HG03342 (cell line): ENCODE measurements around the gene TRMO.
A peak's percentile ranks its signal among the peaks of the same experiment; 100 is the strongest.

Experiments
- ATAC-seq: cut with Tn5 transposase; IDR thresholded peaks from one replicate; pipeline ENCODE4 v1.9.1; 2021; ENCODE audit warnings: mild to moderate bottlenecking, moderate library complexity; ENCODE audit not compliant: unreplicated experiment

TRMO gene

DNA sequence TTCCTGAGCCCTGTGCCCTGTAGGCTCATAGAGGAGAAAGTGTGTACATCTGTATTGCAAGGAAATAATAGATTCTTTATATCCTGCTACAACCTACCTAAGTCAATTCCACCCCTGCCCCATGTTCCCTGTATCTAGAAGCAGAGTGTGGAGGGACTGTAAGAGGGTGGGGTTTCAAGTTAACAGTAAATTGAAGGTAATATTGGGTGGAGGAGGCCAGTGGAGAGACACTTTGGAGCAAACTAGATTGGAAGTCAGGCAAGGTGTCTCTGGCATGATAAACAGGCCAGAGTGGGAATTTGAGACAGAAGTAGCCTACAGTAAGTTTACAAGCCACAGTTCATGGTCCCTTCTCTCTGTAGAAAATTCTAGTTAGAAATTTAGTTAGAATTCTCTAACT, 17.9 kb upstream of the TRMO start:
- ATAC-seq = no peak

GRCh38 chr9:97938081-97938644, 15.9 kb upstream of the TRMO start, which contains the start of gene HEMGN:
TSS of gene HEMGN (minus strand) at chr9:97938172. CDS start at chr9:97938136, 36 bp downstream.
- no peak for ATAC-seq

DNA sequence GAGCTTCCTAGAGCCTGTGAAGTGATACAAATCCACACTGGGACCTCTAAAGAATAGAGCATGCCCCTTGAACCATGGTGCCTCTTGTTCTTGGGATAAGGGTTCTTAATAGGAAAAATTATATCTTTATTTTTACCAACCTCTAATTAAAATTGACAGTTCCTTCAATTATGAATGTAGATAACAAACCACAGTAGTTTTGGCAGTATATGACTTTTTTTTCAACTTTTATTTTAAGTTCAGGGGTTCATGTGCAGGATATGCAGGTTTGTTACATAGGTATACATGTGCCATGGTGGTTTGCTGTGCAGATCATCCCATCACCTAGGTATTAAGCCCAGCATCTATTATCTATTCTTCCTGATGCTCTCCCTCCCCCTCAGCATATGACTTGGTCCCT, 14.7 kb upstream of the TRMO start:
- no peak for ATAC-seq

DNA sequence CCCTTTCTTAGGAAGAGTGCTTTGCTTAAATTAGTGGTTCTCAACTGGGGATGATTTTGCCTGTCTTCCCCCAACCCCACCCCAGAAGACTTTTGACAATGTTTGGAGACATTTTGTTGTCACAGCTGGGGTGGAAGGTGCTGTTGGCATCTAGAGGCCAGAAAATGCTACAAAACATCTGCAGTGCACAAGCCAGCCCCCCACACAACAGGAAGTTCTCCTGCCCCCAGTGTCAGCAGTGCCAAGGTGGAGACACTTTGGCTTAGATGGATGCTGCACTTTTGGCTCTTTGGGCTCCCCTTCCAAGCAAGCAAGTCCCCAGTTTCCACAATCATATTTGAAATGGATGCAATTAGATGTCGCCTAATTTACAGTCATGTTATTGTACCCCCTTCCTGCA, 13.0 kb upstream of the TRMO start:
- no peak for ATAC-seq

DNA sequence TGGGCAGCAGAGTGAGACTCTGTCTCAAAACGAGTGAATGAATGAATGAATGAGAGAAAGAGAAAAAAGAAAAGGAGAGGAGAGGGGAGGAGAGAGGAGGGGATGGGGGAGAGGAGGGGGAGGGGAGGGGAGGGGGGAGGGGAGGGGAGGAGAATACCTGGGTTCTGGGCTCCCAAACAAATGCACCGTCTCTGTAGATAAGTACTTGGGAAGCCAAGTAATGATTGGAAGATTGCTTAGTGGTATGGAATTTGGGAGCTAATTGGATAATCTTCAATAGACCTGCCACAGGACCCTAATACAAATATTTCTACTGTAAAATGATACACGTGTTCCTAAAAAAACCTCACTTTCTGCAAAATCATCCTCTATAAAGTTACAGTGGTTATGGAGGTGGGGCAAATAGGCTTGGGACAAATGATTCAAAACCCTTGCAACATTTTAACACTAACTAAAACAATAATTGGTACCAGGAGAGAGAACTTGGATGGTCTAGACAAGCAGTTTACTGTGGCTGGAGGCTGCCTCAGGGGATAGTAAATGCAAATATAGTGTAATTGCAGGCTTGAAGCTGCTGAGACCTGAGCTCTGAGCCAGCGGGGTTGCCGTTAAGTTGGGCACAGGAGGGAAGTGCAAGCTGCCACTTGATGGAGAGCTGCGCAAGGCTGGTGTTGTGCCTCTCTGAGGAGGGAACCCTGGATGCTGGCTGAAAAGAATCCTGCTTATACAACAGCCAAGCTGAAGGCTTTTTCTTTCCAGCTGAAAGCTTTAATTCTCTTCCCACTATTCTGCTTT, 12.2 kb upstream of the TRMO start:
- ATAC-seq = no peak

DNA sequence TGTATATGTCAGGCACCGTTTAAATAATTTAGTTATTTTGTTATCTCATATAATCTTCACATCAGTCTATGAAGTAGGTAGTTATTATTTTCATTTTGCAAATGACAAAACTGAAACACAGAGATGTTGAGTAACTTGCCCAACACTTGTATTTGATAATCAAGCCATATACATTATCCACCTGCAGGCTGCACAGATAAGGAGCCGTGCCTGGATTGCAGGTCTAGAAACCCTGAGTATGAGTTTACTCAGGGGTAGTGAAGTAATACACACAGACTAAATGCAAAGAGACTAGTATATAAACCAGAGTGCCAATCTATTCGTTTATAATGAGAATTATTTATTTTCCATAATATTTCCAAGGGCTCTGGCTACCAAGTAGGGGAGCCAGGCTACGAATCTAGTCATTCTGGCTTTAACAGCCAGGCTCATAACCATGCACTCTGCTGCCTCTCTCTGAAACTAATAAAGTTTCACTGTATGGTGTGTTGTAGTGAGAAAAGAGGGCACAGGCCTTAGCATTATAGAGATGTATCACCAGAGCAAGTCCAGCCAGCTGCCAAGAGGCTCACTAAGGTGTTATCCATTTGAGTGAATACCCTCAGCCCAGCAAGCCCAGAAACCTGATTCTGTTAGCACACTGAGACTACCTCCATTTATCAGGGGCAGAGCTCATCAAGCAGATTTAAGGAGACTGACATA, 11.1 kb upstream of the TRMO start:
- no peak for ATAC-seq

- ATAC-seq = no peak
These were observed 8.7 kb upstream of the TRMO start for GRCh38 chr9:97930972-97931371.

DNA sequence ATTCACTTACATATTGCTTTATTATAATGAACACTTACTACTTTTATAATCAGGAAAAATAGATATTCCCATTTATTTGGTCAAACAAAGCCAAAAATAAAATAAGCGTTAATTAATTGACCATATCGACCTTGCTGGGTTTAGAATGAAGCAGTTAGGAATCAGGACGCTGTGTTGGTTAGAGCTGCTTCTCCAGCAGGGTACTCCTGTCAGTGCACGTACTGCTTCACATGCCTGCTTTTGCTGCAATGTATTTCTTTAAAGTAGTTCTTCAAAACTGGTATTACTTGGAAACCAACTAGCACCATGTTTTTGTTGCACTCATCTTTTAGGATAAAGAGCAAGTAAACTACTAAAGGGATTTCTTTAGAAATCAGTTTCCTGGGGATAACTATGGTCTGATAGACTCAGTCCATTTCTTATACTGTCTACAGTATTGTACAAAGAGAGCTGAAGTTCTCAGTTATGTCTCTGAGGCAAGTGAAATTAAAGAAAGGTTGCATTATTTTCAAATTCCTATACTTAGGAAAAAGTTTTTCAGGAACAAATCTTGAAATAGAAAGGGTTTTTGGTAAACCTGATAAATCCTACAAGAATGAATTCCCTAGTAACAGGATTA, 6.8 kb upstream of the TRMO start:
- ATAC-seq = no peak

DNA sequence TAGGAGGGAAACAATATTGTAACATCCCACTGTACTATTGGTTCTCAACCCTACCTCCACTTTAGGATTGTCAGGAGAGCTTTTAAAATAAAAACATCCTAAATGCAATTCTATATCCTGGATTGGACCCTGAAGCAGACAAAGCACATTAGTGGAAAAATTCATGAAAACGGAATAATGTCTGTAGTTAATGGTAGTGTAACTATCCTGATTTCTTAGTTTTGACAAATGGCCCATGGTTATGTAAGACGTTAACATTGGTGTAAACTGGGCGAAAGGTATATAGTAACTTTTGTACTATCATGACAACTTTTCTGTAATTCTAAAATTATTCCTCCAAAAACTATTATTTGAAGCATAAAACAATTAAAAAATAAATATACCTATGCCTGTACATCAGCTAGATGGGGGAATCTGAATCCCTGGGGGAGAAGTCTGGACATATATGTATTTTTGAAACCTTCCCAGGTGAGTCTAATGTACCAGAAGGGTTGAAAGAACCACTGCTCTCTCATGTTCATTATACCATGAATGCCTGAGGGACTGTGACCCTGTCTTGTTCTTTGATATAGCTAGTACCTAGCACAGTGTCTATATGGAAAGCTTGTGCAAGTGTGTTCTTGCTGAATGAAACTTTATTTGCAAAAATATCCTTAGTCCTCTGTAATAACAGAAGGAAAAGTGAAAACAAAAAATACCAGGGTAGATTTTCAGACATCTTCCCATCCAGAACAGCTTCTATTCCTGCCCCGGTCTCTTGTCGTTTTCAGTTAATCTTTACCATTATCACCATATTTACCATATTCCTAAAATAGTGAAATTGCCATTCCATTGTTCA, 3.4 kb upstream of the TRMO start:
- no peak for ATAC-seq

DNA sequence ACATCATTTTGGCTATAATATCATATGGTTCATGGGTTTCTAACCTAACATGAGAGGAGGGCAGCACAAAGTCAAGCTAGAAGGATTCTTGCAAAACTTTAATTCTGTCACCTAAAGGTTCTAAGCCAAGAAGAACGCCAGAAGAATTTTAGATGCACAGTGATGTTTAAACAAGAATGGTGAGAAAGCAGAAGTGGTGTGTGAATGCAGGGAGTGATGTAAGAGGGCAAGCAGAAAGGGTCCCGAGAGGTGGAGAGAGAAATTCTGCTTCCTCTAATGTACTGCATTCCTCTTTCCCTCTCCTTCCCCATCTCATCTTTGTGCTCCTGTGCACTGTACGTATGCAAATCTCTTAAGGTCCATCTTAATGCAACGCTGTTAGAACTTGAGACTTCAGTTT, 2.1 kb upstream of the TRMO start:
- no peak for ATAC-seq

DNA sequence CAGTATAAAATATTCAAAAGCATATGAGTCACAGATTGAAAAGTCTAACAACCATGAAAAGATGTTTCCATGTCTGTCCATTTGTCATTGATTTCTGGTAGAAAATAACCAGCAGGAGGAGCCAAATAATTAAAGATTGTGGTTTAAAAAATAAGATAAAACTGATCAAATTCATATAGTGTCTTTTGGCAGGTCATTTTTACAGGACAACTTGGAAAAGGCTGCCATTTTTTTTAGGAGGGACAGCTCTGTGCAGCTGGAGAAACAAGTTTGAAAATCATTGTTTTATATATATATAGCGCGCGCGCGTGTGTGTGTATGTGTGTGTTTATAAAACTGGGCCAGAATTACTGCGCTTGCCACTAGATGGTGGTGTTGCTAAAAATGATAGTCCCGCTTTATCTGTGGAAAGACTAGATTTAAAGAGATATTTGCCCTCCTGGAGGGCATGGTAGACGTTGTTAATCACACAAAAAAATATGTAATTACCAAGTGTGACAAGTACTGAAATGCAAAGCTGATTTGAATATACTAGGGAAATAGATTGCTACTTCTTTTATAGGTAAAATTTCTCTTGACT, 1.3 kb upstream of the TRMO start:
- ATAC-seq = peak; percentile 37

- no peak for ATAC-seq
These were observed 3.0 kb downstream of the TRMO start for GRCh38 chr9:97919217-97919813.

- no peak for ATAC-seq
These were observed 3.7 kb downstream of the TRMO start for GRCh38 chr9:97918611-97919010.

GRCh38 chr9:97911970-97912369, 10.3 kb downstream of the TRMO start:
- no peak for ATAC-seq

- no peak for ATAC-seq
These were observed 10.8 kb downstream of the TRMO start for GRCh38 chr9:97911528-97911927.

DNA sequence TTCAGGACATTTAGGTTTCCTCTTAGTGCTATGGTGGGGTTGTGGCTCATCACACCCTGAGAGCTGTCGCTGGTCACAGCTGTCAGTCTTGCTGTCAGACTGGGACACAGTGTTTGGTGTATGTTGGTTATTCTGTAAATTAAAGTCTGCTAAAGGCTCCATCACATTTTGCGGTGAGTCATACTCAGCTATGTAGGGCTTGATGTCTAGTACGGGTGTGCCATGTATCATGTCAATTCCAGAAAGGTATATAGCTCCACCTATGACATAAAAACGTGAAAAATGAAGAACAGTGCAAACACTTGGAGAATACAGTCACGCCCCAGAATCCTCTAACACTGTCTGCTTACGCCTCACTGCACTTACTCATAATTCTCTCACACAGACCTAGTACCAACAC, 11.9 kb downstream of the TRMO start:
- ATAC-seq = no peak

DNA sequence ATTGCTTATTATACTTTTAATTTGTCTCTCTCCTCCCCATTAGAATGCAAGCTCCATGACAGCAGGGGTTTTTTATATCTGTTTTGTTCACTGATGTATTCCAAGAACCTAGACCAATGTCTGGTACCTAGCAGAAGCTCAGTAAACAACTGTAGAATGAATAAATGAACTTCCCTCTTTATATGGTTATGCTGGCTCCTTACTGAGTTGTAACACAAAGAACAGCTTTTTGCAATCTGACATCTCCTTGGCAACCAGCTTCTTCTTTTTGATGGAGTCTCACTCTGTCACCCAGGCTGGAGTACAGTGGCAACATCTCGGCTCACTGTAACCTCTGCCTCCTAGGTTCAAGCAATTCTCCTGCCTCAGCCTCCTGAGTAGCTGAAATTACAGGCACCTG, 13.6 kb downstream of the TRMO start:
- no peak for ATAC-seq

GRCh38 chr9:97907632-97908031, 14.7 kb downstream of the TRMO start:
- no peak for ATAC-seq

- no peak for ATAC-seq
These were observed 15.3 kb downstream of the TRMO start for GRCh38 chr9:97907046-97907445.

DNA sequence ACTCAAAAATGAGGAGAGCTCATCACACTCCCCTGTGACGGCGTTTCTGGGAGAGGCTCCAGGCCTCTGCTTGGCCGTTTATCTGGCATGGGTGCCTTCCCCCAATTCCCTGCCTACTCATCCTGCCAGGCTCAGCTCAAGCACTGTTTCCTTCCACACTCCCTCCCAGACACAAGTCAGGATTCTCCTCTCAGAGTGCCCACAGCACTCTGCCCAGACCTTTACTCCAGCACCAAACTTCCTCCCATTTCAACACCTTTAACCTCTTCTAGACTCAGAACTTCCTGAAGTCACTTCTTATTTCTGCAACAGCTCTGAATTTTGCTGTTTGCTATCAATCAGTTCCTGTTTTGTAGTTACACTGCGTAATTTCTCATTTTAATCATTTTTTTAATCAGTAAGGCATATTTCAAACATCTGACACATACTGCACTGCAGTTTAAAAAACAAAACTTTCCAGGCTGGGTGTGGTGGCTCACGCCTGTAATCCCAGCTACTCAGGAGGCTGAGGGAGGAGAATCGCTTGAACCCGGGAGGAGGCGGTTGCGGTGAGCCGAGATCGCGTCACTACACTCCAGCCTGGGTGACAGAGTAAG, 16.0 kb downstream of the TRMO start:
- ATAC-seq = no peak
